ENCODE measurements around the gene SMAD6.

- no peak for TF ChIP-seq EZH2 (IDR thresholded peaks at IDR 0.05; ENCODE audit: insufficient read depth, poor library complexity, severe bottlenecking)
- no peak for TF ChIP-seq EZH2phosphoT487 (IDR thresholded peaks at IDR 0.05; ENCODE audit: insufficient read depth, low read depth)
These were observed 120.1 kb downstream of the SMAD6 start for GRCh38 chr15:66822114-66822513.
